H1 (cell line): ENCODE results near the gene ANKFN1. TPM values are rescaled to one million over a fixed set of nuclear protein-coding genes. Genes with fewer than 3 reads are reported as not detected.

Experiments used
- CTCF ChIA-PET: fragments of 300-600 bp; sonication (Branson Sonifier 250); formaldehyde crosslinking; loops from one replicate; lab custom pipeline; 2021; ENCODE audit not compliant: partially characterized antibody; lab: Charles Lee
- POLR2A ChIA-PET: fragments of 300-600 bp; sonication (Branson Sonifier 250); formaldehyde crosslinking; loops from one replicate; lab custom pipeline; 2021; ENCODE audit warnings: inconsistent platforms; ENCODE audit not compliant: partially characterized antibody; lab: Charles Lee
- DNase-seq, 2 experiments: peaks; one replicate each; pipeline versions ENCODE4 v3.0.0 to v3.0.0-alpha.2; 2010 to 2022; ENCODE audit warnings: low spot score in 2 of 2, low read depth in 1 of 2, mixed read lengths in 1 of 2
- FAIRE-seq: peaks from 2 replicates; lab custom pipeline; 2011; peaks lifted over from hg19 to GRCh38; lab: Jason Lieb, UNC
- H2AFZ ChIP-seq: 2 replicates; pipeline ENCODE4 v1.8.1; 2012; ENCODE audit warnings: low read length, inconsistent platforms
- H2AK5ac ChIP-seq: 2 replicates; pipeline ENCODE4 v1.6.1; 2013; ENCODE audit warnings: low read depth, low read length
- H2BK120ac ChIP-seq: replicated peaks from 2 replicates; pipeline ENCODE3; 2013; ENCODE audit warnings: low read depth, low read length, inconsistent platforms
- H2BK12ac ChIP-seq: 2 replicates; pipeline ENCODE4 v1.6.1; 2013; ENCODE audit warnings: low read depth, low read length
- H2BK15ac ChIP-seq: 2 replicates; pipeline ENCODE4 v1.6.1; 2013; ENCODE audit warnings: low read length
- H2BK20ac ChIP-seq: 2 replicates; pipeline ENCODE4 v1.6.1; 2013; ENCODE audit warnings: low read length
- H2BK5ac ChIP-seq: 2 replicates; pipeline ENCODE4 v1.6.1; 2013; ENCODE audit warnings: low read depth, low read length
- H3K14ac ChIP-seq: 2 replicates; pipeline ENCODE4 v1.6.1; 2013; ENCODE audit warnings: inconsistent platforms; ENCODE audit not compliant: insufficient read length
- H3K18ac ChIP-seq: 2 replicates; pipeline ENCODE4 v1.6.1; 2013; ENCODE audit warnings: low read length; ENCODE audit errors: extremely low read depth
- H3K23ac ChIP-seq: 2 replicates; pipeline ENCODE4 v1.6.1; 2013; ENCODE audit warnings: inconsistent platforms; ENCODE audit not compliant: insufficient read length
- H3K23me2 ChIP-seq: 2 replicates; pipeline ENCODE4 v1.6.1; 2013; ENCODE audit warnings: low read depth, low read length
- H3K27ac ChIP-seq: 2 replicates; pipeline ENCODE4 v1.6.1; 2011; ENCODE audit warnings: low read depth, low read length, inconsistent platforms
- H3K27me3 ChIP-seq, 4 experiments: replicated peaks in 1 of 4; 1 replicate in 1 of 4; 2 replicates in 3 of 4; pipeline versions ENCODE4 v1.6.1 to v1.8.1; 2011 to 2013; ENCODE audit warnings: low read length in 3 of 4, mild to moderate bottlenecking in 3 of 4, inconsistent platforms in 2 of 4, mixed read lengths in 2 of 4, moderate library complexity in 1 of 4; ENCODE audit not compliant: control insufficient read depth in 3 of 4, insufficient read depth in 3 of 4; ENCODE audit errors: extremely low read depth in 1 of 4
- H3K36me3 ChIP-seq, 4 experiments: 2 replicates each; pipeline versions ENCODE4 v1.6.1 to v1.8.1; 2011 to 2013; ENCODE audit warnings: mild to moderate bottlenecking in 4 of 4, low read length in 3 of 4, moderate library complexity in 2 of 4, control low read depth in 1 of 4, inconsistent platforms in 1 of 4; ENCODE audit not compliant: insufficient read depth in 4 of 4, control insufficient read depth in 2 of 4
- H3K4ac ChIP-seq: replicated peaks from 2 replicates; pipeline ENCODE3; 2013; ENCODE audit warnings: low read length, low read depth, mixed read lengths, inconsistent platforms; ENCODE audit not compliant: insufficient read length
- H3K4me1 ChIP-seq, 4 experiments: replicated peaks in 1 of 4; 1 replicate in 1 of 4; 2 replicates in 3 of 4; pipeline versions ENCODE4 v1.6.1 to v1.8.1; 2011 to 2013; ENCODE audit warnings: low read length in 3 of 4, inconsistent platforms in 2 of 4, mixed read lengths in 1 of 4; ENCODE audit not compliant: insufficient read depth in 4 of 4, control insufficient read depth in 3 of 4
- H3K4me2 ChIP-seq, 2 experiments: 2 replicates each; pipeline versions ENCODE4 v1.6.1 to v1.8.1; 2011 to 2013; ENCODE audit warnings: low read depth in 2 of 2, low read length in 2 of 2, control low read depth in 1 of 2, inconsistent platforms in 1 of 2, mild to moderate bottlenecking in 1 of 2; ENCODE audit not compliant: insufficient read depth in 1 of 2
- H3K4me3 ChIP-seq, 4 experiments: fragments of 200-600, 300-600 bp in 1 of 4; sonication (generic), shearing (Covaris generic), sonication (Bioruptor Twin) in 1 of 4; 2 replicates each; pipeline versions ENCODE4 v1.5.1 to v1.8.1; 2011 to 2016; ENCODE audit warnings: low read length in 4 of 4, low read depth in 3 of 4, control low read depth in 2 of 4, inconsistent platforms in 2 of 4, mild to moderate bottlenecking in 2 of 4, mixed read lengths in 1 of 4, moderate library complexity in 1 of 4; ENCODE audit not compliant: insufficient read depth in 2 of 4; ENCODE audit errors: extremely low read depth in 1 of 4
- H3K56ac ChIP-seq: replicated peaks from 2 replicates; pipeline ENCODE3; 2013; ENCODE audit warnings: low read depth, mild to moderate bottlenecking, mixed read lengths, low read length, inconsistent platforms; ENCODE audit not compliant: insufficient read length
- H3K79me1 ChIP-seq: 2 replicates; pipeline ENCODE4 v1.6.1; 2013; ENCODE audit warnings: low read depth, low read length, control low read depth
- H3K79me2 ChIP-seq, 2 experiments: 2 replicates each; pipeline versions ENCODE4 v1.6.1 to v1.8.1; 2012 to 2013; ENCODE audit warnings: low read length in 2 of 2, mild to moderate bottlenecking in 2 of 2, inconsistent platforms in 1 of 2; ENCODE audit not compliant: insufficient read depth in 2 of 2, control insufficient read depth in 1 of 2
- H3K9ac ChIP-seq, 4 experiments: replicated peaks in 1 of 4; 1 replicate in 1 of 4; 2 replicates in 3 of 4; pipeline versions ENCODE4 v1.6.1 to v1.8.1; 2011 to 2013; ENCODE audit warnings: low read depth in 3 of 4, low read length in 3 of 4, control low read depth in 2 of 4, mild to moderate bottlenecking in 2 of 4, moderate library complexity in 2 of 4, inconsistent platforms in 1 of 4; ENCODE audit errors: extremely low read depth in 1 of 4
- H3K9me3 ChIP-seq, 2 experiments: 2 replicates each; pipeline versions ENCODE4 v1.6.1 to v1.8.1; 2012 to 2013; ENCODE audit warnings: mild to moderate bottlenecking in 2 of 2, moderate library complexity in 2 of 2, control low read depth in 1 of 2, inconsistent platforms in 1 of 2, low read depth in 1 of 2, low read length in 1 of 2, mixed read lengths in 1 of 2; ENCODE audit not compliant: insufficient read depth in 2 of 2
- H4K20me1 ChIP-seq, 2 experiments: replicated peaks in 1 of 2; 2 replicates each; pipeline versions ENCODE3 to v1.8.1; 2011 to 2013; ENCODE audit warnings: inconsistent platforms in 2 of 2, low read length in 2 of 2, mild to moderate bottlenecking in 1 of 2; ENCODE audit not compliant: insufficient read depth in 2 of 2, control insufficient read depth in 1 of 2
- H4K5ac ChIP-seq: 2 replicates; pipeline ENCODE4 v1.6.1; 2013; ENCODE audit warnings: low read length, low read depth, mixed read lengths, inconsistent platforms; ENCODE audit not compliant: insufficient read length
- H4K8ac ChIP-seq: 2 replicates; pipeline ENCODE4 v1.8.0; 2013; ENCODE audit warnings: mild to moderate bottlenecking, moderate library complexity, low read length, inconsistent platforms; ENCODE audit not compliant: insufficient read depth; ENCODE audit errors: extremely low read depth
- H4K91ac ChIP-seq: replicated peaks from 2 replicates; pipeline ENCODE3; 2013; ENCODE audit warnings: low read length, mixed read lengths, inconsistent platforms; ENCODE audit not compliant: insufficient read length
- CHD2 ChIP-seq: IDR thresholded peaks from 2 replicates; pipeline ENCODE4 v1.6.1; 2012; ENCODE audit warnings: low read length, improper control_type of control experiment
- EZH2 ChIP-seq: fragments of 200-600 bp; sonication (generic); IDR thresholded peaks from 2 replicates; pipeline ENCODE4 v1.7.1; 2012; ENCODE audit warnings: low read depth, mild to moderate bottlenecking, moderate library complexity, low read length, inconsistent platforms; ENCODE audit not compliant: severe bottlenecking
- MAX ChIP-seq: IDR thresholded peaks from 2 replicates; pipeline ENCODE4 v1.6.1; 2012; ENCODE audit warnings: inconsistent platforms
- WGBS, 2 experiments: shearing (Covaris generic) in 1 of 2; methylation state at CpG; one replicate each; pipeline versions ENCODE4 v1.1.6 to v1.1.7; 2013 to 2015; ENCODE audit warnings: low lambda C conversion rate in 2 of 2, mixed read lengths in 2 of 2, inconsistent platforms in 1 of 2, low coverage in 1 of 2, missing lambda C conversion rate in 1 of 2; ENCODE audit not compliant: insufficient replicate concordance in 2 of 2, insufficient coverage in 1 of 2, insufficient read length in 1 of 2; ENCODE audit errors: extremely low coverage in 1 of 2, missing lambda C conversion rate in 1 of 2; 5-methylcytosine and 5-hydroxymethylcytosine counted together
- polyA plus RNA-seq, 7 experiments: library from polyadenylated mRNA; depleted of rRNA in 3 of 7; stranded (reverse) in 5 of 7; unstranded in 2 of 7; fragments of >200 nt in 5 of 7; fragments of 200-250 nt in 2 of 7; gene quantifications; 1 replicate in 5 of 7; 2 replicates in 1 of 7; 4 replicates in 1 of 7; pipeline versions ENCODE4 v1.2.1 to v1.2.3, GENCODE V29; 2011 to 2013; ENCODE audit warnings: missing spikeins in 2 of 7, mixed read lengths in 2 of 7
- total RNA-seq: library from RNA; stranded (reverse); fragmentation: NEBNext Ultra II Directional; extraction: Animal tissue kit (Norgen Biotek cat#: 25700); gene quantifications from 2 replicates; pipeline ENCODE4 v1.2.1, GENCODE V29; 2021

Gene ANKFN1
- total and polyA plus RNA-seq, 2 of the 8 experiments (the other 6 are each of a cell fraction or from before 2014, with no cell fraction given), result not detected

DNA sequence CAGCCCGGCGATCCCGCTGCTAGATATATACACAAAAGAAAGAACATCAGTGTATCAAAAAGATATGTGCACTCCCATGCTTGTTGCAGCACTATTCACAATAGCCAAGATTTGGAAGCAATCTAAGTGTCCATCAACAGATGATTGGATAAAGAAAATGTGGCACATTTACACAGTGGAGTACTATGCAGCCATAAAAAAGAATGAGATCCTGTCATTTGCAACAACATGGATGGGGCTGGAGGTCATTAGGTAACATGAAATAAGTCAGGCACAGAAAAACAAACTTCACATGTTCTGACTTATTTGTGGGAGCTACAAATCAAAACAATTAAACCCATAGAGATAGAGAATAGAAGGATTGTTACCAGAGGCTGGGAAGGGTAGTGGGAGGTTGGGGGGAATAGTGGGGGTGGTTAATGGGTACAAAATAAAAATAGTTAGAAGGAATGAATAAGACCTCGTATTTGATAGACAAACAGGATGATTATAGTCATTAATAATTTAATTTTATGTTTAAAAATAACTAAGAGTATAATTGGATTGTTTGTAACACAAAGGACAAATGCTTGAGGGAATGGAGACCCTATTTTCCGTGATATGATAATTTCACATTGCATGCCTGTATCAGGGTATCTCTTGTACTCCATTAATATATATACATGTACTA lies 263.5 kb downstream of the ANKFN1 start:
- no peaks in the 10 kb centered on the region for H3K4me1 ChIP-seq
- no peak overlapping the region for H2AFZ ChIP-seq
- H3K4ac ChIP-seq, result no peak overlapping the region
- no peak overlapping the region for H3K18ac ChIP-seq
- H2BK20ac ChIP-seq, result no peak overlapping the region
- no peak overlapping the region for H4K8ac ChIP-seq
- H3K9ac ChIP-seq, result no peak overlapping the region
- H2BK120ac ChIP-seq, result no peak overlapping the region
- no peaks in the 10 kb centered on the region for H4K20me1 ChIP-seq
- ChIA-PET POLR2A (no interaction called here), CTCF (no interaction called here)
- no peak overlapping the region for H3K4me2 ChIP-seq
- FAIRE-seq (no peak), DNase-seq (no peak)
- no peak overlapping the region for H4K91ac ChIP-seq
- no peaks in the 10 kb centered on the region for H3K9me3 ChIP-seq
- no peaks in the 10 kb centered on the region for H3K23me2 ChIP-seq
- H3K36me3 ChIP-seq, result no peaks in the 10 kb centered on the region
- H2BK12ac ChIP-seq, result no peak overlapping the region
- H3K27me3 ChIP-seq, result no peaks in the 10 kb centered on the region
- H3K14ac ChIP-seq, result no peak overlapping the region
- no peak overlapping the region for H3K4me3 ChIP-seq
- H2BK5ac ChIP-seq, result no peak overlapping the region
- no peak overlapping the region for H4K5ac ChIP-seq
- no peak overlapping the region for H3K23ac ChIP-seq
- H3K79me1 ChIP-seq, result no peaks in the 10 kb centered on the region
- H2BK15ac ChIP-seq, result no peak overlapping the region
- TF ChIP-seq MAX (no peak), EZH2 (no peak), CHD2 (no peak)
- H2AK5ac ChIP-seq, result no peak overlapping the region
- 95% methylated on average over 5 of the region's 5 CpGs; no CpG with 5 or more reads in 1 of the 2 experiments for WGBS, 2 experiments
- H3K56ac ChIP-seq, result no peak overlapping the region
- H3K27ac ChIP-seq, result no peak overlapping the region
- no peaks in the 10 kb centered on the region for H3K79me2 ChIP-seq
